Fibroblast of skin of scalp (primary cell): ENCODE data around the gene TFAP2E. TPM values are rescaled to one million over a fixed set of nuclear protein-coding genes. Genes with fewer than 3 reads are reported as not detected.

Experiments
- DNase-seq: peaks from one replicate; pipeline ENCODE4 v3.0.0-alpha.2; 2013
- polyA plus RNA-seq, 2 experiments: library from polyadenylated mRNA; unstranded; fragments of 120-200 nt; gene quantifications; one replicate each; pipeline ENCODE4 v1.2.1, GENCODE V29; 2013; ENCODE audit not compliant: insufficient read length in 2 of 2

Gene TFAP2E
- 0.30 TPM for polyA plus RNA-seq (2013, experiment 1 of 2; ENCODE audit: insufficient read length)
- polyA plus RNA-seq (2013, experiment 2 of 2; ENCODE audit: insufficient read length): 0.14 TPM

DNA sequence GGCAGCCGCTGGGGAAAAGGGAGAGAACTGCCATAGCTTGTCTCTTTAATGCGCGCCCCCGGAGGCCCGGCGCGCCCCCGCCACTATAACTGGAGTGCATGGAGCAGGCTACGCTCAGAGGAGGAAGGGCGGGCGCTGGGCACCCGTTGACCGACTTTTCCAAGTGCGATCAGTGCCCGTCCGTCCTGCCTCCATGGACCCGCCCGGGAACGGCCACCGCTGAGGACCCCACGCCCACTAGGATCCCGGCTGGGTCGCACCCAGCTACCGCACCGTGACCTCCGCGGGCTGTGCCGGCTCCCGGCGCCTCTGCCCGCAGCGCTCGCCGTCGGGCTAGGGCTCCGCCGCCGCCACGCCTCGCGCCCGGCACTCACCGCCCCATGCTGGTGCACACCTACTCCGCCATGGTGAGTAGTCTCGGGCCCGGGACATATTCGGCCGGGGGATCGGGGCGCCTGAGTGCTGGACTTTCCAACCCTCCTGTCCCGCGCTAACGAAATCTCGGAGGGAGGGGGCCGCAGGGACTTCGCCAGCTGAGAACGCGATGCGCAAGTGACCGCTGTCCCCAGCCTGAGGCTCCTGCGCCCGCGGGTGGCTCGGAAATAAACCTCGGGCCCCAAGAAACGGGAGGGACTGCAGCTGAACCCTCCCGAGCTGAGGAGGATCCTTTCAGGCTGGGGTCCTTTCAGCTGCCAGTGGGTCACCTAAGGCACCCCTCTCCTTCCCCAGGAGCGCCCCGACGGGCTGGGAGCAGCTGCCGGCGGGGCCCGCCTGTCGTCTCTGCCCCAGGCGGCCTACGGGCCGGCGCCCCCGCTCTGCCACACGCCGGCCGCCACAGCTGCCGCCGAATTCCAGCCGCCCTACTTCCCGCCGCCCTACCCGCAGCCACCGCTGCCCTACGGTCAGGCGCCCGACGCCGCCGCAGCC, at the start of gene TFAP2E:
TFAP2E (plus strand) TSS at position 117 of the 927 bp plus-strand sequence; CDS start at position 381, 264 bp downstream.
- DNase-seq: peak; percentile 27

DNA sequence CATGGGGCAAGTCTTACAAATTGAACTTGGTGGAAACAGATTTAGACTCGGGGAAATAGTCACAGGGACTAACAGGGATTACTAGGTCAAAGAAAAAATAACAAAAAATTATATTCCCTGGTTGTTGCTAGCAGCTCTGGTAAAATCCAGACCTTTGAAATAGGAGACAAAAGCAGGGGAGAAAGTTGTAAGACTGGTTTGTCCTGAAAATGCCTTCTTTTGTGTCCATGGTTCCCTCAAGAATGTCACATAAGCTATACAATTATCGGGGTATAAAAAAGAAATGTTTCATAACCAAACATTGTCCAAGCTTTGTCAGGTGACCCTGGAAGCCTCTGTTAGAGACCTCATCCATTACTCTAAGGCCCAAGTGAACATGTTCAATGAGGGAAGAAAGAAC, 49.0 kb upstream of the TFAP2E start:
- DNase-seq: no peak

DNA sequence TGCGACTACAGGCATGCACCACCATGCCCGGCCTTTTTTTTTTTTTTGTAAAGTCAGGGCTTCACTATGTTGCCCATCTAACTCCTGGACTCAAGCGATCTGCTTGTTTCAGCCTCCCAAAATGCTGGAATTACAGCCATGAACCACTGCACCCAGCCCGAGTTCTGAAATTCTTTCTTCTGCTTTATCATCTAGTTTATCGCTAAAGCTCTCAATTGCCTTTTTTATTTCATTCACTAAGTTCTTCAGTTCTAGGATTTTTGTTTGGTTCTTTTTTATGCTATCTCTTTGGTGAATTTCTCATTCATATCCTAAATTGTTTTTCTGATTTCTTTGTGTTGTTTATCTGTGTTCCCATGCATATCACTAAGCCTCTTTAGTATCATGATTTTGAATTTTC, 42.9 kb upstream of the TFAP2E start:
- DNase-seq: no peak

DNA sequence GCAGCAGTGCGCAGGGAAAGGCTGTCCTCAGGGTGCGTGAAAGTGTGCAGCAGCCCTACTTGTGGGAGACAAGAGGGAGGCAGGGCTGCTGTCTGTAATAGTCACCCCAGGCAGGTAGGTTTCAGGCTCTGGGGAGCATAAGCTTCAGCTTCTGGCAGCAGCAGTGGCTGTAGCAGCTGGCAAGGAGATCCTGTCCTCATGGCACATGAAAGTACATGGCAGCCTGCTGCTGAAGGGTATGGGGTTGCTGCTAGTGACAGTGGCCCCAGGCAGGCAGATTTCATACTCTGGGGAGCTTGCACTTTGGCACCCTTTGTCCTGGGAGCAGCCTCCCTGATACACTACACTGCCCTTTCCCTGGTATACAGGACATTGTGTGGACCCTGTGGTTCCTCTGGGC, 42.2 kb upstream of the TFAP2E start:
- DNase-seq: no peak

DNA sequence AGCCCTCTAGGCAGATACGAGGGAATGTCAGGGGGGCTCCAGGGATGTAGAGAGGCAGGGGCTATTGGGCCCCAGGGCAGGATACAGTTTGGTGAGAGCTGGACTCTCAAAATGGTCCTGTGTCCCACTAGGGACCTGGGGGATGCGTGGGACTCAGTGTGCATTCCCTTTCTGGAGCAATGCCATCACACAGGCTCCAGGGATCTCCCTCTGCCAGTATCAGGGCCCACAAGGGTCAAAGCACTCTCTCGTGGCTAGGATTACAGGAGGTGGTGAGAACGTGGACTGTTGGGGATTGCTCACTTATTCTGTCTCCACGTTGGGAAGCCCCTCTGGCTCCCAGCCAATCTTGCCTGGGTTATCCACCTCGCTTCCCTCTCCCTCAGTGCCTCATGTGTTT, 41.7 kb upstream of the TFAP2E start:
- DNase-seq: no peak

DNA sequence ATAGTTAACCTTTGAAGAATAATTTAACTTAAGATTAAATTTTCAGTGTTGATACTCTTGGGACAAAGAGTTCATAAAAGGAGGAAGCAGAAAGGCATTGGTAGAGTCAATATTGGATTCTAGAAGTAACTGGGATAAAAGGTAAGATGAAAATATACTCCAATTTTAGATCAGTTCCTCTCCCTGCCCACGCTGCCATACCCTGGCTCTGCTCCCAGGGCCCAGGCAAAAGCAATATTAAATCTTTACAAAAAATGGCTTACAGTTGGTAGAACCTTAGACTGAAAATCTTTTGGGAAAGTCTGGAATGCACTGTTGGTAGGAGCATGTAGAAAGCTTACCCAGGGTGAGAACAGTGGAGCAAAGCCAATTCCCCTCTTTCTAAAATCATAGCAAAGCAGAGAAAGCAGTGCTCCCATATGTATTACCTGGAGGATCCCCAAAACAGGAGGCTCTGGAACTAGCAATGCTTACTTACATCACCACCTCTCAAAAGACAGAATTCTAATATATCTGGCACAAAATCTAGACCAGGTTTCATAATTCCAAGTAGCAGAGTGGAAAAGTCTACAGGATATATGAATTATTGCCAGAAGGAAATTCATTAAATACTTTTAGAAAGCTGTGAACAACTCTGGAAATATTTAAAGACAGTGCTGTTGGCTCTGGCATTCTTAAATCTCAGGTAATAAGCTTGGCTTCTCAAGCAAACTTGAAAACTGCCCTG, 40.5 kb upstream of the TFAP2E start:
- peak; percentile 14 for DNase-seq

DNA sequence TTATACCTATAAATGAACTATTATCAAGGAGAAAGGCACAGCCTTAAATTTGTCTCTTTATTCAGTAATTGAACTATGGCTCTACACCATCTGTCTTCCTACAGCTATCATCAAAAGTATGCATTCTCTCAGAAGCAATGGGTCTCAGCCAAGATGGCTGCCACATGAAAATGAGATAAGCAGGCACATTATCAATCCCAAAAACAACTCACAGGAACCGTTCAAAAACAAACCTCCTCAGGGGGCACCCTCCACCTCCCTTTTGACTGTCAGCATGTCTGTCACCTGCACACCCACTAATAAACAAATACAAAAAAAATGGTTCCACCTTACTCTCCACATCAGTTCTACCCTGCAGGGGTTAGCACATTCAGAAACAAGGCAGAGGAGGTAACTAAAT, 39.5 kb upstream of the TFAP2E start:
- no peak for DNase-seq

DNA sequence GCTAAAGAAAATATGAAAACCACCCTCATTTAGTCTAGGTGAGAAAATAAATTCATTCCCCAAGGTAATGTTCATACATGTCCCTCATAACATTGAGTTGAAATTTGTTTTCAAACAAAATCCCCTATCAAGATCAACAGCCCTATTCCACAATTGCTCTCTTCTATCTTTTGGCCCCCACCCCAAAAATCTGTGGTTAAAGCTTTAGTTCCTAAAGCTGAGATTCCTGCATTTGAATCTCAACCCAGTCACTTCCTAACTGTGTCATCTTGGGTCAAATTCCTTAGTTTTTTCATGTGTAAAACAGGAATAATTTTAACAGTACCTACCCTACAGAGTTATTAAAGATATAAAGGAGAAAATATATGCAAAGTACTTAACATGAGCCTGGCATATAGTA, 37.9 kb upstream of the TFAP2E start:
- DNase-seq: no peak

DNA sequence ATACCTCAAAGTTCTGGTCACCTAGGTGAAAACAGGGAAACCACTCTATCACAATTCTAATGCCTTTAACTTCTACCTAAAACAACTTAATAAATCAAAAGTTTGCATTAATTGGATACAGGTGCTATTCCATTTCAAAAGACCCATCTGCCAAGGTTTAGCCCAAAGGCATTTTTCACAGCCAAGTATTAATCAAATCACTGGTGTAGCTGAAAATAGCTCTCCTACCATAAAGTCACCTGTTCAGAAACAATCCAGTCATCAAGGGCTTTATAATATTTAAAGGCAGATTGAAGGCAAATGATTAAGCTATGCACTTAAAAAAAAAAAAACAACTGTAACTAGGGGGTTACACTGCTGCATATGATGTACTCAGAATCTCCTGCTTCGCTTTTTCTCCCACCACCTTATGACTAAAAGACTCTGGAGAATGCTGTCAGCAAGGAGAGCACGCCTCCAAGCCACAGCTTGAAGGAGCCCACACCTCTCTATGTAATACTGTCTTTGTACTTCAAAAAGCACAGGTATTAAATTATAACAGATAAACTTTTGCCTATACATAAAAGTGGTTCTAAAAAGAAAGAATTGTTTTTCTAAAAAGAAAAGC, 36.5 kb upstream of the TFAP2E start:
- no peak for DNase-seq

DNA sequence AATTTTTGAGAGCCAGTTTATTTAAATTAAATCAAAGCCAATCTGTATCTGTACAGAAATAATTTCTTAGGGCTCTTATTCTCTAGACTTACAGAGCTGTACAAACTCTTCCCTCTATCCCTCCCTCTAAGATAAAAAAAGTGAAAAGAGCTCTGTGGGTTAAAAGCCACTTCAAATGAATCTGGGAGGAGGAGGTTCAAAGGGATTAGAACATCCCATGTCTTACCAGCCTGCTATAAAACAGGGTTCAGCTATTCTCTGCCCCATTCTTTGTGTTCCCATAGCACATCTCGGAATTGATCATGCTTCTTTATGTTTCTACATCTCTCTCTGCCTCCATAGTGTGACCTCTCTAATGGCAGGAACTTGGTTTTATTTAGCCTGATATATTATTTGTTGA, 35.3 kb upstream of the TFAP2E start:
- DNase-seq: no peak

DNA sequence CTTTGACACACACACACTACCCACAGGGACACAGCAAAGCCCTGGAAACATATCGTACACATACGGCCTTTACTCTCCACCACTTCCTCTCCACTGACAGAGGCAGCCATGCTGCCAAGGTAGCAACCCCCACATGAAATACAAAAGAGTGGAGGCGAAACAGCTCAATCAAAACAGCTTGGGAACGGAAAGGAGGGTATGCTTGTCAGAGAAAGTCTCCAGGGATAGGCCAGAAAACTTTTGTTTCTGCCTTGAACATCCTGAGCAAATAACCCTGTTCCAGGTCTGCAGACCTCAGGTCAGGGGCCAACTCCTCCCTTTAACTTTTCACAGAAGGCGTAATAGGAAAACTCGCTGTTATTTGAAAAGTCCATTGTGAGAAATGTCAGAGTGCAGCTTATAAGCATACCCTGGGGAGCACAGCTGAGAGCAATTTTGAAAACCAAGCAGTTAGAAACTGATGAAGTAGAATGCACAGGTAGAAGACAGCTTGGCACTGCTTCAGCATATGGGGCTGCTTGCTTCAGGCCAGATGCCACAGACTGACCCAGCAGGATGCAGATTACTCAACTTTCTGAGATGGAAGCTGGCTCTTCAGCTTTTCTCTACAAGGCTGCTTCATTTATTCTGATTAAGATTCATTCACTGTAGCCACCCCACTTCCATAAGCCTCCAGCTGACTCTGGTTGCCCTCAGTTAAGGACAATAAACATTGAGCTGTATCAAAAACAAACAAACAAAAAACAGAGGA, 33.9 kb upstream of the TFAP2E start:
- peak; percentile 35 for DNase-seq

DNA sequence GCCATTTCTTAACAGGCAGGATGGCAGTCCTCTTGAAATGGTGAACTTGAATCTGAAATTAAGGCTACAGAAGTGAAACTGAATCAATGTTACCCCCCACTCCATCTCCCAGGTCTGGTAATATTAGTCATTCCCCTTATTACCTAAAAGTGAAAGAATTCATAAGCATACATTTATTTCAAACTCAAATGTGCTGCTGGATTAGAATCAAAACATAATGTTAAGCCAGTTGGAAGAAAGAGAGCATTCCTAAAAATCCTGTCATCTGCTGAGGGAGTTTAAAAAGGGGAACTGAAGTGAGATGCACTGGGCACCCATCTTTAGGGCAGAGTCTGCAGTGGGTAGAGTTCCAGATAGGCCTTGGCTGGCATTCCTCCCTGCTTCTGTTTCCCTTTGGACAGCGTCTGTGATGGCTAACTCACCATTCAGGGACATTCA, 33.3 kb upstream of the TFAP2E start:
- peak; percentile 80 for DNase-seq

DNA sequence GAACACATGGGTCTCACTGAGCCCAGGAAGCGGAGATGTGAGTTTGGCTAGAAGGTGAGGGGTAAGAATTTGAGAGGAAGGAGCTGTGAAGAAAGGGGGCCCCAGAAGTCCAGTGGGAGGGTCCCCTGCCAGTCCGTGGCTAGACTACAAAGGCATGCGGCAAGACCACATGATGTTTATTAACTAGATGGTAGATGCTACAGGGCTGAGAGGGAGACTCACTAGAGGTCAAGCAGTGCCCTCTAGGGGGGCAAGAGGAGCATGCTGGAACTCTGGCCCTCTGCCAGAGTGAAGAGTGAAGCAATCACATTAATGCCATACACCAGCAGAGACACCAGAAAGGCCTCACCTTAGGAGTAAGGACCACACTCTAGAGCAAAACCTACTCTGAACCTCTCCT, 28.1 kb upstream of the TFAP2E start:
- DNase-seq: peak; percentile 72

DNA sequence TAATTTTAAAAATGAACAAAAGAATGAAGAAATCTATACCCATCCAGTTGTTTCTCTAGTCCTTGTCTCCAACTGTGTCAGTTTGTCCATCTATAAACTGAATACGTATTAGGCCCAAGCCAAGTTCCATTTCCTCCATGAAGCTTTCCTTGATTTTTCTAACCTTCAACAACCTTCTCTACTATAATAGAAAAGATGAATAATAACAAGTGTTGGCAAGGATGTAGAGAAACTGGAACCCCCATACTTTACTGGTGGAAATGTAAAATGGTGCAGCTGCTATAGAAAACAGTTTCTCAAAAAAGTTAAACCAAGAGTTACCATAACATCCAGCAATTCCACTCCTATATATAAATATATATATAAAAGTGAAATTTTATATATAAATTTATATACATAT, 26.5 kb upstream of the TFAP2E start:
- DNase-seq: no peak

DNA sequence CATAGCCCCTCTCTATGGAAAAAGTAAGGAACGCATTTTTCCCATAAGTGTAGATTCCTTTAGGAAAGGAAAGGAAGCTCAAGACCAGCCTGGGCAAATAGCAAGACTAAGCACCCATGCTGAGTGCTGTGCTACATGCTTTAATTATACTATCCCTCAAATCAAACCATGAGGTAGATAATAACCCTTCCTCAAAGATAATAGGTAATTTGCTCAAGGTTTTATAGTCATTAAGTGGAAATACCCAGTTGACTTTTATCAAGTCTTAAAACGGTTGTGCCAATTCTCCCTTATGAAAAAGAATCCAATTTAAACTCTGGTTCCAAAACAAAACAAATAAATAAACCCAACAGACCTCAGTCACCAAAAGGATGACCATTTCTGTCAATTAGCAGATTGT, 19.3 kb upstream of the TFAP2E start:
- no peak for DNase-seq

DNA sequence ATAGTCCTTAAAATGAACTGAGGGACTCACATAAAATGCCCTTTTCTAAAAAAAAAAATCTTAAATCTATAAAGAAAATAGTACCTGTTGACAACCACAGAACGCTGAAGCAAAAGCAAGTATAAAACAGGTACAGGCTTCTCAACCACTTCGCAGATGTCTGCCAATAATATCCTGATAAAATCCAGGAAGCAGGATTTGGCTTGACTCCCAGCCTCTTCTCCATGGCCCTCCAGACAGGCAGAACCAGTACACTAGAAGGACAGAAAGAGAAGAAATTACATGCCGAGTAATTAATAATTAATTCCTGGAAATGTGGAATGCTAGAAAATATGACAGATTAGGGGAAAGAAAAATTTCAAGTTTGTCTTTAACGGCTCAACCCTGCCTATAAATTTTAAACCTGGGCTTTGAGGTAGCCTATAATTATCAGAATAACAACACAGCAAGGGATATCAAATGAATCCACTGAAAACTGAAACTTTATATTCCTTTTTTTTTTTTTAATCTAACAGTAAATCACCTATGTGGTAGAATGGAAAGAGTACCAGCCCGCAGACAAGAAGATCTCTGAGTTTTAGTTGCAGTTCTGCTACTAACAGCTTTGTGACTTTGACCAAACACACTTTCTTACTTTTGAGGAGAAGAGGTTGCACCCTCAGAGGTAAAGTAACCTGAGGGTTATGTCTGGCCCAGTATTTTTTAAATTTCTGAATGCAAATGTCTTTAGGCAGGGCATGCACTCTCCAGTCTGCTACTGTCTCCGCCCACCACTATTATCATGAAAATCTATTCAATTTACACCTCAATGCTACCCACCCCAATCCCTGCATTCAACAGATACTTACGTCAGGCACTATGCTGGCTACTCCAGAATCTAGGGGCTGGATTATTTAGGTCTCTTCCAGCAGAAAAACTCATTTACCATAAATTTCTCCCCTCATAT, 18.6 kb upstream of the TFAP2E start:
- DNase-seq: no peak

DNA sequence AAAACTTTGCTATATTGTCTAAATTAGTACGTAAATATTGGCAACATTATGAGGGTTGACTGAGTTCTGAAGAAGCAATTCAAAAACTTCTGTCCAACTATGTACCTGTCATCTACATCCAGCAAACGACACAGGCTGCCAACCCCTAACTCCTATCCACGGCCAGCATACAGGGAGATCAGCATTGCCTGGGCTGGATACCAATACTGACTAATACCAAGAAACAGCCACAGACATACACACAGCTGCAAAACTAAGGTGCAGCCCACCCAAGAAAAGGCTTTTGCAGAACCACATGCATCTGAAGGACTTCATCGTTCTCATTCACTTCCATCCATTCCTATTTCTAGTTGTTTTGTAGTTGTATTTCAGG, 17.9 kb upstream of the TFAP2E start:
- DNase-seq: no peak

DNA sequence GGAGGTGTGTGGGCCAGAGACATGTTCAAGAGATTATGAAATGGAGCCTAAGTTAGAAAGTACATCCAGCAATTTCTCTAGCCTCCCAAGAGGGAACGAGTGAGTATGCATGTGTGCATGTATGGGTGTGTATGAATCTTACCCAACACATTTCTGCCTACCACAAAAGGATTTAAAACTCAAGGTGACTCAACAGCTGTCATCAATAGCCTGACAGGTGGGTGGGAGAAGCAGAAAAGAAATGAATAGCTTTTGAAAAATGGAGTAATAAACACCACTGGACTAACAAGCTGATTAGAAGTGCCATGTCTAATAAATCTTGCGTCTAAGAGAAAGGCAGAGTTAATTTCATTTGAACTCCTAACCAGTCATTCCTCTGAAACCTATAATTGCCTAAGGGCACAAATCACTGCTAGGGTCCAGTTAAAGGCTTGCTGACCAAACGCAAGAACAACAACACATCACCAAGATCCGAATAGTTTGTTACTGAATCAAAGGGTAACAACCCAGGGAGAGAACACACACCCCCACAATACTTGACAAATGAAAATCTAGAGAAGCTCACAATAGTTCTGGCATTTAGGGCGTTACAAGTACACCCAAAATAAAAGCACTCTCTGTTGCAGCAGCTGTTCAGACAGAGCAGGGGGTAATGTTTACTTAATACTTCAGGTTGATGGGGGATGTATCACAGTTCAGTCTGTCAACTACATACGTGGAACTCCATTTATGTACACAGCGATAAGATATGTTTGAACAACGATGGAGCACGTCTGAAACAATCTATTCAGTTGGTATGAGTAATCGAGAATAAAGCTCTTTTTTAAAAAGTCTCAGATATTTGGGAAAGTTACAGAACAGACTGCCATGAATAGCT, 17.3 kb upstream of the TFAP2E start:
- no peak for DNase-seq

DNA sequence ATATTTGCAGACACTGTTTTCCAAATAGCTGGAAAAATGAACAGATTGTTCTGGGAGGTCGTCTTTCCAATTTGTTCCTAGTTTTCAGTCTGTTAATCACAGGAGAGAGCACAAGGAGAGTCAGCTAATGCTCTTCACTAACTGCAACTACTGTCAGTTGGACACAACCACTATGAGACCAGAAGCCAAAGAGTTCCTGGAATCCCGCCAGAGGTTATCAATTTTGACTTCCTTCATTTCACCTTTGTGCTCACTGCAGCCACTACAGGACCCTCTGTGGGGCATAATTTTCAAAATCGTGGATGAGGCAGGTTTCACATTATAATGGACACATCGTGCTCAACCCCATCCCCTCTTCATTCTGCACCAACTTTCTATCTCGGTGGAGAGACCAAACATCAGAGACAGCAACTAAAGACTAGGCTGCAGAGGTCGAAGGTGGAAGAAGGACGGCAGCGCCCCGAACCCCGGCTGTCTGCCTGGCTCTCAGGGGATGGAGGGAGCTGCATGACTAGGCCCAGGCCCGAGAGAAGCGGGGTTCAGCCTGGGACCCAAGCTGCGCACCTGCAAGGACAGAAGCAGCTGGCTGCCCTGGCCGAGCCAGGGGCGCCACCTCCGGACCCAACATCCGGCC, 16.5 kb upstream of the TFAP2E start:
- no peak for DNase-seq

DNA sequence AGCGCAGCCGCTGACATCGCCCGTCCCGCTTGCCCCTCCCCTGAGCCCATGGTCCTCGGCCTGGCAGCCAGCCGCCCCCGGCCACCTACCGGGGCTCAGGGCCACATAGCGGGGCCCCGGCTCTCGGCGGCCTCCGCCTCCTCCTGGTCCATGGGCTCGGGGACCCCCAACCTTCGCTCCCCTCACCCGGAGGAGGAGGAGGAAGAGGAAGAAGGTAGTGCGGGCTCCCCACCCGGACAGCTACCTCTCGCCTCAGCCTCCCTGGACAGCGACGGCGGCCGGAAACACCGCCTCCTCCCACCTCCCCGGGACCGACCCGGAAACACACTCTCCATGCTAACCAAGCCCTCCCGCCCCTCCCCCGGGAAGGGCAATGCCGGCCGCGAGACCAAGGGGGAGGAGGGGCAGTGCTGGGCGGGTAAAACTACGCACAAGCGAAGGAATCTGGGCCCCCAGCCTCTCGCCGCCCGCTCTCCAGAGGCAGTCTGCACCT, 15.9 kb upstream of the TFAP2E start, which contains the start of gene KIAA0319L:
KIAA0319L (minus strand) TSS at position 286 of the 493 bp plus-strand sequence. CDS start 2,912 bp downstream, outside the sequence.
- no peak for DNase-seq
